ENCODE measurements around the gene NEBL.

DNA sequence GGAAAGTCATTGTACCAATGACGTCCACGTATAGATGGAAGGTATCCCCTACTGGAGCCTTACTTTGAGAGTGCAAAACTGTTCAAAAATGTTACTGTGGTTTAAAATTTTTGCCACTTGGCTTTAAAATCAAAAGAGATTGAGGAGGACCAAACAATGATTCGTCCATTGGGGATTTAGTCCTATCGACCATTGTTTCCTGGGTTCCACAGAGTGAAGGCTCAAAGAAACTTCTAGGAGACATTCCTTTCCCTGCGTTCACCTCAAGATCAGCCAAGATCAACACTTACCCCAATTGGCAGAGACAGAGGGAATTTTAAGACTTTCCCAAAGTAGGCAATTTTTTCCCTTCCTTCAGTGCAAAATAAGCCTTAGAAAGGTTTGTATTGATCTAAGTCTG lies 152.3 kb downstream of the NEBL start:
- TF ChIP-seq, protein P1, sequence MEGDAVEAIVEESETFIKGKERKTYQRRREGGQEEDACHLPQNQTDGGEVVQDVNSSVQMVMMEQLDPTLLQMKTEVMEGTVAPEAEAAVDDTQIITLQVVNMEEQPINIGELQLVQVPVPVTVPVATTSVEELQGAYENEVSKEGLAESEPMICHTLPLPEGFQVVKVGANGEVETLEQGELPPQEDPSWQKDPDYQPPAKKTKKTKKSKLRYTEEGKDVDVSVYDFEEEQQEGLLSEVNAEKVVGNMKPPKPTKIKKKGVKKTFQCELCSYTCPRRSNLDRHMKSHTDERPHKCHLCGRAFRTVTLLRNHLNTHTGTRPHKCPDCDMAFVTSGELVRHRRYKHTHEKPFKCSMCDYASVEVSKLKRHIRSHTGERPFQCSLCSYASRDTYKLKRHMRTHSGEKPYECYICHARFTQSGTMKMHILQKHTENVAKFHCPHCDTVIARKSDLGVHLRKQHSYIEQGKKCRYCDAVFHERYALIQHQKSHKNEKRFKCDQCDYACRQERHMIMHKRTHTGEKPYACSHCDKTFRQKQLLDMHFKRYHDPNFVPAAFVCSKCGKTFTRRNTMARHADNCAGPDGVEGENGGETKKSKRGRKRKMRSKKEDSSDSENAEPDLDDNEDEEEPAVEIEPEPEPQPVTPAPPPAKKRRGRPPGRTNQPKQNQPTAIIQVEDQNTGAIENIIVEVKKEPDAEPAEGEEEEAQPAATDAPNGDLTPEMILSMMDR (IDR thresholded peaks at IDR 0.05; ENCODE audit: low read depth, low read length), result no peak
- TF ChIP-seq EZH2phosphoT487 (IDR thresholded peaks at IDR 0.05; ENCODE audit: low read depth), result no peak
